ENCODE data around the gene HECTD4.
"Not testable (repeated sequence)": the region's sequence is repeated elsewhere in the genome, so short reads cannot be mapped to it uniquely, and the experiment has no call there.

Gene HECTD4

DNA sequence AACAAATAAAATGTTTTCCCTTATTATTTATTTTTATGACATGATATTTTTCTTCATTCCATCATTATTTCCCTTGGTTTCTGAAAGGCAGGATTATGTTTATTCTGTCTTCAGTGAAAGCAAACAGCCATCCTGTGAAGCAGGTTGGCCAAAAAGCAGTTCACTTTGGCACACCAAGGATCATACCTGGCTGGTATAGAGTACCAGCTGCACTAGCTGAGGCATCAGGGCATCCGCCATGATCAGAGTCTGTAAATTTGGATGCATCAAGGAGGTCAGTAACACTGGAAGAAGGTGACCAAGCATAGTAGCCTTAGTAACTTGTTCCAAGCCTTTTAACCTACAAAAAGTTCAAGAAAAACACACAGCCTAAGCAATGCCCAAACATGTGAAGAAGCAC, 123.3 kb downstream of the HECTD4 start:
- DNase-seq, result no peak

DNA sequence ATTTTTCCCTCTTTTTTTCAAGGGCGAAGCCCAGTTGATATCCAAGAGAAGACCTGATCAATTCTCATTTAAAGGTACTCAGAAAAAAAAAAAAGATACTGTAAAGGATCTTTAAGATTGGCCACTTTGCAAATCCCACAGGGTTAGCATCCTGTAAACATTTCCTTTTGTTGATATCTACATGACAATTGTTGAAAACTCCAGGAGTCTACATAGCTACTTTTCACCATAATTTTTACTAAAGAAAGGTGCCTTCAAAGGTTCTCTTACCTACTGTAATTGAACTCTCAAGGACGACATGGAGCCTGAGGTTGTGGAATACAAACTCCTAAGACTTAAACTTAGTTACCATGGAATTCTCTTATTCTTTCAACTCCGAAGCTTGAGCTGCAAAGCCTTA, 125.5 kb downstream of the HECTD4 start:
- DNase-seq, result no peak

DNA sequence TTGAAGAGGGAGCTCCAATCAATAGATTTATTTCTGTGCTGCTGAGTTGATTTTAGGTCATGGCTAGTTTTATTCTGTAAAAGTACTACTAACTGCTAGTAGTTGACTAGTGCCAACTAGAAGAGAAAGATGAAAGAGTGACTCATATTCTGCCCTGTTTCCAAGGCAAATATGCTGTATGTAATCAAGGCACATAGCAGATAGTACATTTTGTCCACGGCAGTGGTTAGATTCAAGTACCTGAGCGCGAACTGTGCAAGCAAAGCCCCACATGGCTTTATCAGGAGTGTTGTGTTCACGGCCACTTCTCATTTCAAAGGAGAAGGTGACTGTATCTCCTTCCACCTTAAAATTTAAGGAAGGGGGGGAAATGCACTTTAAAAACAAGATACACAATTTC, 130.0 kb downstream of the HECTD4 start:
- DNase-seq, result no peak

DNA sequence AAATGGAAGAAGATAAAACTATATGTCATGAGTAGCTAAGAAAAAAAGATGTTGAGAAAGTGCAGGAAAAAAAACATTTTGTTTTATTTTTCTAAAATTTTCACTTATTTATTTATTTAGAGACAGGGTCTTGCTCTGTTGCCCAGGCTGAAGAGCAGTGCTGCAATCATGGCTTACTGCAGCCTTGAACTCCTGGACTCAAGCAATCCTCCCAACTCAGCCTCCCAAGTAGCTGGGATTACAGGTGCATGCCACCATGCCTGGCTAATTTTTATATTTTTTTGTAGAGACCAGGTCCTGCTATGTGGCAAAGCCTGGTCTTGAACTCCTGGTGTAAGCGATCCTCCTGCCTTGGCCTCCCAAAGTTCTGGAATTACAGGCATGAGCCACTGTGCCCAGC, 137.3 kb downstream of the HECTD4 start:
- DNase-seq, result not testable (repeated sequence)

DNA sequence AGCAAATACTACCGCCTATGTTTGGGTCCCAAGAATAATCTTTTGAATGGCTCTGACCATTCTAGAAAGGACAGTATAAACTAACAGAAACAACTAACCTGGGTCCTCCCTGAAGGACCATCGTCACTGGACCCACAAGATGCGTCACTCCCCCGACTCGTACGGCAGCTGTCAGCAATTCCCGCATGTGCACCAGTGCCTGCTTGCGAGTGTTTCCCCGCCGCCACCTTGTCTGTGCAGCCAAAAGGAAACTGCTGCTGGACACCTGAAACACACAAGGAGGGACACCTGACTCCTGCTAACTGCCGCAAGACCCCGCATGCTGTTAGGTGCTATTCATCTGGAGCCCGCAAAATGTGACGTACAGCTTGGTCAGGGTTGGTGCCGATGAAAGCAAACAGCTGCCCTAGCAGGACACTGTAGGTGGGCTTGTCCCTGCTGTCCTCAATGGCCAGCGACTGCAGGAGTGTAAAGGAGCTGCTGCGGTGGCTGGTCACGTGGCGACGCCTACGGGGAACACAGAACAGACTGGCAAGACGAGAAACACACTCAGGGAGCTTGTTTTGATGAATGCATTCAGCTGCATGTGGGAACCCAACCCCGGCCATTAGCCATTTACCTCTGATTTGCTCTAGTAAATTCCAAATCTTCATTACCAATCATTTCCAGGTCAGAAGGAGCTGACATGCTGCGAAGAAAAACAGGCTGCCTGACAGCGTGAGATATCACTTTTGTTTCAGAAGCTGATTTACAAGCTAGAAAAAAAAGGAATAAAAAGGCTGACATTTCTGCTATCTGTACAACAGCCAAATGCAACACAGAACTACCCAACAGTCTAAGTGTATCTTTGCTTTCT, 138.7 kb downstream of the HECTD4 start:
- DNase-seq, result no peak

DNA sequence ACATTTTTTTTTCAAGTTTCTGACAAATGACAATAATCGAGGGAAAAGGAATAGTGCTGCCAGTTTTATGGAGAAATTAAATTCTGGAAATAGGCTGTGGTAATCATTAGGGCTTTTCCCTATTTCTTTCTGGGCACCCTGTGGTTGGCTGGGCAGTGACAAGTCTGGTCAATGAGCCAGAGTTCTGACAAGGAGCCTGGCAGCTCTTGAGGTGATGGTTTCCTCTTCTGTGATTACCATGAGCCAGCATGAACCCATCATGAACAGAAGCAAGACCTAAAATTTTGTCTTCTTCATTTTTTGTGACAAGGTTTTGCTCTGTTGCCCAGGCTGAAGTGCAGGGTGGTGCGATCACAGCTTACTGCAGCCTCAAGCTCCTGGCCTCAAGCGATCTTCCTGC, 141.1 kb downstream of the HECTD4 start:
- no peak for DNase-seq

DNA sequence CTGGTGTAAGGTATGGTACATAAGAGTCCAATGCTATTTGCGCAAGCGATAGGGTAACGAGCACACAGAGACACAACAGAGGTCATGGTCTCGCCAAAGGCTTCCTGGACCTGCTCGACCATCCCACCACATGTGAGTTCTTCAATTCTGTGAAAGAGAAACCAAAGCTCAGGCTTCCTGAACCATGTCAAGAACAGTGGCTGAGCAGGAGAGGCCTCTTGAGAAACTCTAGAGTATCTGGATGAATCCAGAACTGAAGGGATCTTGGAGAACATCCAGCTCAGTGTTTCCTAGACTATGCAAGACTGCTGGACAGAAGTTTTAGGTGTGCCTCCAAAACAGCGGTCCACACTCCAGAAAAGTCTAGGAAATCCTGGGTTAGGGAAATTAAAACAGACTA, 142.3 kb downstream of the HECTD4 start:
- no peak for DNase-seq

DNA sequence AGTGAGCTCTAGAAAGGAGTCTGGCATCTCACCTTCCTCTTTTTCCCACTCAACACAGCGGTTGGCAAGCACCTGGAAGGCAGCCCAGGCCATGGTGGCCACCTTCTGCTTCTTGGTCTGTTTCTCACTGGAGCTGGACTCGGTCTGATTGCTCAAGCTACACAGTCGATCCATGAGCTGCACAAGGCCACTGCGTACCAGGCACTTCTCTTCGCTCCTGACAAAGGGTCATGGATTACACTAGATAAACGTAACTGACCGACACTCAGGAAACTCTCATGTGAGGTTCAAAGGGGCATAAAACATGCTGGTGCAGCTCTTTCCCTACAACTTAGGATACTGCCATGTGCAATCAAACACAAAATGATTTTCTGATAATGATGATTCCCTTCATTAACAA, 143.2 kb downstream of the HECTD4 start:
- DNase-seq, result no peak

DNA sequence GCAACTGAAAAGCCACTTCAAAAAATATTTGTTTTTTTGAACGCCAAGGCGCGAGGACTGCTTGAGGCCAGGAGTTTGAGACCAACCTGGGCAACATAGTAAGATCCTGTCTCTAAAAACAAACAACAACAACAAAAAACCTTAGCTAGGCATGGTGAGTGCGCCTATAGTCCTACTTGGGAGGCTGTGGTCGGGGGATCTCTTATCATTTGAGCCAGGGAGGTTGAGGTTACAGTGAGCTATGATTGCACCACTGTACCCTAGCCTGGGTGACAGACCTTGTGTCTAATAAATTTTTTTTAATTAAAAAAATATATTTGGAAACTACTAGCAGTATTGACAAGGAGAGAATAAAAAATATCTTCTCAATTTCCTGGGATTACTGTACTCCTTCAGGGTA, 143.8 kb downstream of the HECTD4 start:
- DNase-seq, result no peak

DNA sequence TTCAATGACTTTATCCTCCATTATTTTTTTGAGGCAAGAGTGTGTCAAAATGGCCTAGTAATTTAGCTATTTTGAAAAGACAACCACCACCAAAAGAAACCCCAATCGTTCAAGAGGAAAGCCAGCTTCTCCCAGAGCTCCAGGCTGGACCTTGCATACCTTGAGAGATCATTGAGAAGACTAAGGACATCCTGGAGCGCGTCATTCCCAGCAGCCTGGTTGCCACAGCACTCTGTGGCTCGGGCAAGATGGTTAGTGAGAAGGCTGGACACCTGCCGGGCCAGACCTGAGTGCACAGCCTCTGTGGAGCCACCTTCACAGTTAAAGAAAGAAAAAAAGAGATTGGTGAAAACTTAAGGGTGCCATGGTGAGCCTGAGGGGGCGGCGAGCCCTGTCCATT, 145.4 kb downstream of the HECTD4 start:
- no peak for DNase-seq

DNA sequence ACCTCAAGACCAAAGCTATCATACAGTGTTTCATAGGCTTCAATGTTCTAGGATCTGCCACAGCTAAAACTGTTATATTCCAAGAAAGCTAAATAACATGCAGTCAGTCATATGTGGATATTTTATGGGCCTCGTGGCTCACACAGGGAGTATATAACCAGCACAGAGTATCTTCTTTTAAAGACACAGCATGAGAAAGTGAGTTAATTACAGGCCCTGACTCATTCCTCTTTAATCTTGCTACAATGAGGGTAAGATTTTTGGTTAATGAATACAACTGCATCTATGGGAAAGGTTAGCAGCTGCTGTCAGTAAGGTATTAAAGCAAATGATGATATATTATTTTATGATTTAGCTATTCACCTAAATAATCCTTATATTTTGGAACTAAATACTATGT, 145.8 kb downstream of the HECTD4 start:
- no peak for DNase-seq

DNA sequence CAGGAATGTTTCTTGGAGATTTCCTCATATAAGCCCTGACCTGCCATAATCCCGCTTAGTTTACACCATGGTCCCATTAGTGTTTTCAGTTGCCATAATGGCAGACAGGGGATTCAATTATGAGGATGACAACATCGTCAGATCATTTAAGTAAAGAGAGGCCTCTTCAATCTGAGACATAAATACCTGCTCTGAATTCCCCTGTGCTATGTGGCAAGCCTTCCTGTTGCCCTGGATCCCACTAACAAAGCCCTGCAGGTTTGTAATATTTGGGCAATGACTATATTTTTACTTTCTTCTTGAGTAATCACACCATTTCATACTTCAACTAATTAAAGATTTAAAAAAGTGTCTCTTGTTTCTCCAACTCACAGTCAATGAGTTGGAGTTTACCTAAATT, 147.9 kb downstream of the HECTD4 start:
- DNase-seq, result no peak

DNA sequence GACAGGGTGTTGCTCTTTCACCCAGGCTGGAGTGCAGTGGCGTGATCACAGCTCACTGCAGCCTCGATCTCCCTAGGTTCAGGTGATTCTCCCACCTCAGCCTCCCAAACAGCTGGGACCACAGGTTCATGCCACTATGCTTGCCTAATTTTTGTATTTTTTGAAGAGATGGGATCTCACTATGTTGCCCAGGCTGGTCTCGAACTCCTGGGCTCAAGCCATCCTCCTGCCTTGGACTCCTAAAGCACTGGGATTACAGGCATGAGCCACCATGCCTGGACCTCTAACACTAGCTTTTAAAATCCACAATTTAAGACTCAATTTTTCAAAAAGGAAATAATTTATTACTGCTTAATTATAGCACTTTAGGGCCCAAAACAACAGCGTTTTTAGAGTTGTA, 149.0 kb downstream of the HECTD4 start:
- DNase-seq, result no peak

DNA sequence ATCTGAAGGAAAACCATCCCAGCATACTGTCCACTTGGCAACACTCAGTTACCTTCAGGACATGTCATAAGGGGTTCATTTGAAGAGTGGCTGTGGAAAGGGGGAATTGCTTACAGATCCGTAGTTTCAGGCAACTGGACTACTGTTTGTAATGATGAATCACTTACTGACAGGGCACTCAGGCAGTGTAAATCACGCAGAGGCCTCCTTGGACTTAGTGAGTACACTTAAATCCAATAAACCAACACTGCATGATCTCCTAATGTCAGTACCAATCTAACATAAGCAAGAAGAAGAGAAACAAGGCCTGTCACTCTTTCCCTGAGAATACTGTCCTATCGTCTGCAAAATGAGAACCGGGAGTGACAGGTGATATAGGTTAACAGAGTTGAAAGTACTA, 152.1 kb downstream of the HECTD4 start:
- no peak for DNase-seq

DNA sequence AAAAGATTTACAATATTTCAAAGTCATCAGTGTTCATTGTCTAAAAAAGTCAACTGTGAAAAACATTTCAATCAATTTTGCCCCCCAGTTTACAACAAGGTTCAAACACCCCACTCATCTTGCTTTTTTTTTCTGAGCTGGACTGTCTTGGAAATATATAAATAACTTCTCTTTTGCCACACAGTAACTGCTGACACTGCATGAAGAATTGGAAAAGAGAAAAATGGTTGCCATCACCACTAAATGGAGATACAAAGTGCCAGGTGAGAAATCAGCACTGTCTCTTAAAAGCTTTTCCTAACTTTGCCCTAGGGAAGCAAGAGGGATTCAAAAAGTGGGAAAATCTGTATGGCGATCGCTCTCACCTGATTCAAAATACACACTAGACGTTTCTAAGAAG, 155.5 kb downstream of the HECTD4 start:
- no peak for DNase-seq

DNA sequence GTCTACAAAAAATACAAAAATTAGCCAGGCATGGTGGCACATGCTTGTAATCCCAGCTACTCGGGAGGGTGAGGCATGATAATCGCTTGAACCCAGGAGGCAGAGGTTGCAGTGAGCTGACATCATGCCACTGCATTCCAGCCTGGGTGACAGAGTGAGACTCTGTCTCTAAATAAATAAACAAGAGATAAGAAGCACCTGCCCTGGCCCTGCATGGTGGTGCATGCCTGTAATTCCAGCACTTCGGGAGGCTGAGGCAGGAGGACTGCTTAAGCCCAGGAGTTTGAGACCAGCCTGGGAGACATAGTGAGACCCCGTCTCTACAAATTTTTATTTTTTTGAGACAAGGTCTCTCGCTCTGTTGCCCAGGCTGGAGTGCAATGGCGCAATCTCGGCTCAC, 161.6 kb downstream of the HECTD4 start:
- not testable (repeated sequence) for DNase-seq

DNA sequence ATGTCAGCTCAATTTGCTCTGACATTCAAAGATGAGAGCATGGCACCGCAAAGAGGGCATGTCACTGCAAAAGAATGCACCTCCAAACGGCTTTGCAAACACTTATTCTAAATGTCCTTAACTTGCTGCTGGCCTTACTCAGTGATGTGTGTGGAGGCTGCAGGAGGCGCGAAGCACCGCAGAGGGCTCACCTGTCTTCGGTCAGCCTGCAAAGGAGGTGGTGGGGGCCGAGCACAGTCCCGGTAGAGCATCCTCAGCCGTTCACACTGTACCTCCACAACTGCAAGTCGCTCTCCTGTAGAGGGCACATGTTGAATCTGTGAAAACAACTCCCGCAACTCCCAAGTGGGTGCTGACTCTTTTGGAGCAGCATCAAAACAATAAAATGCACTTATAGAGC, 163.0 kb downstream of the HECTD4 start:
- no peak for DNase-seq

DNA sequence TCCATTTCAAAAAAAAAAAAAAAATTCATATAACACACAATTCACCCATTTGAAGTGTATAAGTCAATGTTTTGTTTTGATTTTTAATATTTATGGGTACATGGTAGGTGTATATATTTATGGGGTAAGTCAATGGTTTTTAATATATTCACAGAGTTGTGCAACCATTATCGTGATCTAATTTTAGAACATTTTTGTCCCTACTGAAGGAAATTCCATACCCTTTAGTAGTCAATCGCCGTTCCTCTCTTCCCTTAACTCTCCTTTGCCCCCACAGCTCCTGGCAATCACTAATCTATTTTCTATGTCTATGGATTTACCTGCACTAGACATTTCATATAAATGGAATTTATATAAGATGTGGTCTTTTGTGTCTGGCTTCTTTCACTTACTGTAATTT, 164.1 kb downstream of the HECTD4 start:
- DNase-seq, result no peak

DNA sequence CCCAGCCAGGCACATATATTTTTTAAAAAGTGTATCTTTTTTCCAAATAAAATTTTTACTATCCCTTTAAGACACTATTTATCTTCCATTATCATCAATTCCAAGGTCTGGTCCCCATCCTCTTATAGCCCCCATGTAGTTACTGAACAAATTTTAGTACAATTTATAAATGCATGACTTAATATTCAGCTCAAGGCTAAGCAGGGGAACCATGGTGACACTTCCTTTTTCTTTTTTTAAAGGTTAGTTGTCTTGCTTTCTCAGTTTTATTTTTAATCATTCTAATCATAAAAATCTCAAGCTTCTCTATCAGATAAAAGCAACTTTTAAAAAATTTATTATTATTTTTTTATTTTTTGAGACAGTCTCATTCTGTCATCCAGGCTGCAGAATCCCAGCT, 164.6 kb downstream of the HECTD4 start:
- DNase-seq, result no peak

DNA sequence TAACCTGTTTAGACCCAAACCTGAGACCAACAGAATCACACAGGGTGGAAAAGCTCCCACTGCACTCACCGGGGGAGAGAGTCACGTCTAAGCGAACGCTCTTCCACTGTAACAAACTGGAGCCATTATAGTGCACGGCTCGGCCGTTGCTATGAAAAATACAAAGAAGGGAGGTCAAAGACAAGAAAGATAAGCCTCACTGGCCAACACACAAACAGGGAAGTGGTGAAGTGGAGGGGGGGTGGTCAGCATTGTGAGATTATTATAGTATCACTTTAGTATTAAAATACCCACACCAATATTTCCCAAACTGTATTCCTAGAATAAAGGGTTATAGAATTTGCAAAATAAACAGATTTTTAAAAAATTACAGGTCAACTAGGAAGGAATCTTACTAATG, 166.0 kb downstream of the HECTD4 start:
- DNase-seq, result no peak

DNA sequence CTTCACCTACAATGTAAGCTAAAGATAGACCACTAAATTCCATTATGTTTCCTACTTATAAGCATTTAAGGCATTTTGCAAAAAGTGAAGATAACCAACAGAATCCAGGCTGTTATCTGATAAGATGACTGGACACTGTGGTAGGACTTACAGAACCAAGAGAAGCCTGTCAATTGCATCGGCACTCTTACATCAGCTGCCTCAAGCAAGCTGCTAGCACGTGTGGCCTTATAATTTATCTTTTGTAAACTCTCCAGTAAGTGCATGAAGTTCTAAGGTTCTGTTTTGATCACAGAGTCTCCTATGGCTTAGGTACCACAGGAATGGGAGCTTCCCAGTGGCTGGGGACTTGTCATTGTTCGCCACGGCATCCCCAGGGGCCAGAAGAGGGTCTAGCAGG, 168.2 kb downstream of the HECTD4 start:
- no peak for DNase-seq

DNA sequence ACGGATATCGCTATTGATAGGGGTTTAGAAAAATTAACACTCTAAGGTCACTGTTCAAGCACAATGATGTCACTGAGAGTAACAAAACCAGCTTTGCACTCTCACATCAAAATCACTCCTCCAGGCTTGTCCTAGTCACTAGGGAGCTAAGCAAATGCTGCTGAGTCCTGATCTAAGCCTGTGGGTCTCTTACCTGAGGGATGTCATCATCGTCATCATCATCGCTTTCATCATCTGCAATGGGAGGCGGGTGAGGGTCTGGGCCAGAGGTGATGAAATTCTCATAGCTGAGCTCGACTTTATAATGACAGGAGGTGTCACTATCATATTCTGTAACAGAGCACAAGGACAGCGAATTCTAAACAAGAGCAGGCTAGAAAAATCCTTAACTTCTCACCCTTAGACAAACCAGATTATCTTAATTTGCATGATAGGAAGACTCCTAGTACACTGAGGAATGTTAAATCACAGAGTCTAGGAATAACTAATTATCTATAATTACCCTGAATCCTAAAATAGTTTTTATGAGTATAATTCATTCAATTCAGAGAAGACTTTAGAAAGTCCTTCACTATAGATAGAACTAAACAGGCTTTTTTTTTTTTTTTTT, 173.8 kb downstream of the HECTD4 start:
- DNase-seq, result no peak

DNA sequence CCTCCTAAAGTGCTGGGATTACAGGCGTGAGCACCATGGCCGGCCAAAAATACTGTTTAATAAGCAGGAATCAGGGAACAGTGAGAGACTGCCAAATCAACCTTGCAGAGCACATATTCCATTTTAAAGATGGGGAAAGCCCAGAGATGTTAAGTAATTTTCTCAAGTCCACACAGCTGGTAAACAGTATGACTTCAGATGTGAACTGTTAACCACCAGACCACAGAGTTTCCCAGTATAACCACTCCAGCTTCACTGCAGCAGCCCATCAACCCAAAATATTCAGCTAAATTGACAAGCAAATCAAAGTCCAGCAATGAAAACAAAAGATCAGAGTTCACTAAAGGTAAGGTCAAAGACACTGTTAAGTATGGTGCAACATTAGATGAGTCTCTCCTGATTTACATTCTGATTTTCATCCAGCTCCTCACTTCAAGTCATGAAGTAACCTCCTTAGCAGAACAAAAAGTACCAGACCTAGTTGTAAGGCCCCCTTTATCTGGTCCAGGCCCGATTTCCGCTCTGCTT, 174.8 kb downstream of the HECTD4 start:
- DNase-seq, result no peak

DNA sequence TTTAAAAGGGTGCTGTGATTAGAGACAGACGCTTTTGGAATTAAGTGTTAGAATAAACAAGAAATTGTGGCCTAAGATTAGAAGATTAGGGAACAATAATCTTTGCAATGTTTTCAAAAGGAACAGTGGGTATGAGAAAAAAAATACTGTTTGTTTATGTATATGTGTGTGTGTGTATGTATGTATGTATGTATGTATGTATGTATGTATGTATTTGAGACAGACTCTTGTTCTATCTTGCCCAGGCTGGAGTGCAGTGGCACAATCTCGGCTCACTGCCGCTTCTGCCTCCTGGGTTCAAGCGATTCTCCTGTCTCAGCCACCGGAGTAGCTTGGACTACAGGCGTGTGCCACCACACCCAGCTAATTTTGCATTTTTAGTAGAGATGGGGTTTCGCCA, 175.3 kb downstream of the HECTD4 start:
- DNase-seq, result no peak

DNA sequence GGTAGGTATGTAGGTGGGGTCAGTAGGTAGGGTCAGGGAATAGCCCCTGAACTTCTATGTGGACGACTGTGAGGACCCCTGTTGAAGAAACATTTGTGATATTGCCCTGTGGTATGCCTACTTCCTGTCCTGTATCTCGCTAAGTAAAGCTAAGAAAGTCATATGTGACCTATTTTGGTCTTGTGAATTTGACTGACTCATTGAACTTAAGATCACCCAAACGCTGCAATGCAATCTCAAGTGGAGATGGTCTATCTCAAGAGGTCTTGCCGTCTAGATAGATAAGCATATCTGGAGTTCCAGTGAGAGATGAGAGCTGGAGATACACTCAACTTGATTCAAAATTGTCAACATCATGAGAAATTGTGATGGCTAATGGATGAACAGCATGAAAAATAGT, 183.1 kb downstream of the HECTD4 start:
- no peak for DNase-seq
